GM21367 (cell line): Measurements from ENCODE around the gene KCTD8.

Source experiments
- ATAC-seq: cut with Tn5 transposase; IDR thresholded peaks from one replicate; pipeline ENCODE4 v1.9.1; 2021; ENCODE audit not compliant: unreplicated experiment

KCTD8 gene

DNA sequence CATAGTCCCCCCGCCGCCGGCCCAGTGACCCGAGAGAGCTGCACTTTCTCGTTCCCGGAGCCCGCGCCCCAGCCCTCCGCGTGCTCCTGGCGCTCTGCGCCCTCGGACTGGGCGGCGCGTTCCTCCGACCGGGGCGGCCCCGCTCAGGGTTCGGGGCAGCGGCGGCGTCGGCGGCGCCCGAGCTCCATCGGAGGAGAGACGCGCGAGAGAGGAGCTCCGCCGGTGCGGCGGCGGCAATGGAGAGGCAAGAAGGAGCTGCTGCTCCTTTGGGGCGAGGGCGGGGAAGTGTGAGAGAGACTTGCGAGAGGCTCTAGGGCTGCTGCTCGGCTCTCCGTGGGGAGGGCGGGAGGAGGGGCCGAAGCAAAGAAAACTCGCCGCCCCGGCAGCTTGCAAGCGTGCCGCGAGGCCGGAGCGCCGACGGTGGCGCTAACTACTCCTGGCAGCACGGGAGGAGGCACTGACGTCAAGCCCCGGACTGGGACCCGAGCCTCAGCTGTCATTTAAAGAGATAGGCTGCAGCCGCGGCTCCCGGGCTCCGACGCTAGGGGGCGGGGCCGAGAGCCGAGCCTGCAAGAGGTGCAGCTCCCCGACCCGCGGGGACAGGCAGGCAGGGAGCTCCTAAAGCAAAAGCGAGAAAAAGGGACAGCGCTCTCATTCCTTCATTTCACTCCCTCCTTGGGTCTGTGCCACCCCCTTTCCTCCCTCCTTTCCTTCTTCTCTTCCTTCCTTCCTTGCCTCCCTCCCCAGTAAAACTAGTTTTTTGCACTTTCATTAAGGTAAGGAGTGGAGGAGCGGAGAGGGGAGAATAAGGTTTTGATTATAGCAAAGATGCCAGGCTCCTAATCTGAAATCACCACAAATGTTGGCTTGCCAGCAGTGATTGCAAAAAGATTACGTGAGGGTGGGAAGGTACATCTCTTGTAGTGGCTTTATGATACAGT lies at the start of gene KCTD8:
TSS of gene KCTD8 (minus strand) at position 289 of the 941 bp plus-strand sequence.
- peak; percentile 99 for ATAC-seq

DNA sequence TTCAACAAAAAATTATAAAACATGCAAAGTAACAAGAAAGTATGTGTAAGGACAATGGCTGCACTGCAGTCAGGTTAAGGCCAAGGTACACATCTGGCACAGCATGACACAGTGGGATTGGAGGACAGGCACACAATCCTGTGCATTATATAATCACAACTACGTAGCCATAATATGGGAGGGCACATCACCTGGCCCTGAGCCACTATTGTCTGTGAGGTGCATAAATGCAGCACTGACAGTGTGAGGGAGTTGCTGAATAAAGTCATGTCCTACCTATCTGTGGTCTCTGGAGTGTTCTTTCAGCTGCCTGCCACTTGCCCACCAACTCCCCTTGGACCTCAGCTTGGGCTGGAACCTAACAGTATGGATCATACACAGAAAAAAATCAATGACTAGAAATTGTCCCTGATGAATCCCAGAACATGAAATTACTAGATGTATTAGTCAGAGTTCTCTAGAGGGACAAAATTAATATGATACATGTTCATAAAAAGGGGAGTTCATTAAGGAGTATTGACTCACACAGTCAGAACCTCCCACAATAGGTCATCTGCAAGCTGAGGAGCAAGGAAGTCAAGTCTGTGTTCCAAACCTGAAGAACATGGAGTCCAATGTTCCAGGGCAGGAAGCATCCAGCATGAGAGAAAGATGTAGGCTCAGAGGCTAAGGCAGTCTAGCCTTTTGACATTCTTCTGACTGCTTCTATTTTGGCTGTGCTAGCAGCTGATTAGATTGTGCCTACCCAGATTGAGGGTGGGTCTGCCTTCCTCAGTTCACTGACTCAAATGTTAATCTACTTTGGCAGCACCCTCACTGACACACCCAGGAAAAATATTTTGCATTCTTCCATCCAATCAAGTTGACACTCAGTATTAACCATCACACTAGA lies 46.4 kb upstream of the KCTD8 start:
- ATAC-seq = no peak

DNA sequence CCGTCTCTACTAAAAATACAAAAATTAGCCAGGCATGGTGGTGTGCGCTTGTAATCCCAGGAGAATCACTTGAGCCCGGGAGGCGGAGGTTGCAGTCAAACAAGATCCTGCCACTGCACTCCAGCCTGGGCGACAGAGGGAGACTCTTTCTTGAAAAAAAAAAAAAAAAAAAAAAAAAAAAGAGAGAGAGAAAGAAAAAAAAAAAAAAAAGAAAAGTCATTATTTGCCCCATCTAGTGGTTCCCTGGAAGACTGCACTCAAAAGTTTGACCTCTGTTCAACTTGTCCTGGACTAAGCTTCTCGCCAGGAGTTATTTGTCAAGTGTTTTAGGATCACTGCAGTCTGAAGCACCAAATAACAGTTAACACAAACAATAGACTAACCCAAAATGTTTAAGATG lies 45.3 kb upstream of the KCTD8 start:
- peak; percentile 80 for ATAC-seq

DNA sequence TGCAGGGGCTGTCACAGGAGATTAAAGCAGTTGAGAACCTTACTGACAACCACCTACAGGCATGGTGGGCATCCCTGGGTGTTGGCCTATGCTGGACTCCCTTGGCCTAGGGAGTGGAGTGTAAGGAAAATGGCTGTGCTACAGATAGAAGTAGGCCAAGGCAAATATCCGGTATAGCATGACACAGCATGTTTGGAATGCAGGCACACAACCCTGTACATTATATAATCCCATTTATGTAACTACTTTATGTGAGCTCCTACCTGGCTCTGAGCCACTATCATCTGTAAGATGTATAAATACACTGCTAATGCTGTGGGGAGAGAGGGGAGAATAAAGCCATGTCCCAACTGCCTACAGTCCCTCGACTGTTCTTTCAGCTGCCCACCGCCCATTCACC lies 38.7 kb upstream of the KCTD8 start:
- no peak for ATAC-seq

DNA sequence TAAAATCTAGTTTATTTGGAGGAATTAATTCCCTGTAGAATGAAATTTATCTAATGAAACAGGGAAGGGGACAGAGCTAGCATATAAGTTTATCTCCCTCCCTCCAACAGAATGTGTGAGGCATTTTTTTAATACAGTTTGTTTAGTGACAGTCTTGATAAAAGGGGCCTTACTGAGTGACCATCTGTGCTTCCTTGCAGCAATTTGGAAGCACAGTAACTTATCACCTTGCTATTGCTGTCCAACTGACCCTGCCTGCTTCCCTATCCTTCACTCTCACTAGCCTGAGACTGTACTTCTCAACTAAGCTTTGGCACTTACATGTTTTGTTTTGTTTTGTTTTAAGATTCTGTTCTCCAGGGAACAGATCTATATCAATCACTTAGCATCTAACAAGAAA lies 31.1 kb upstream of the KCTD8 start:
- no peak for ATAC-seq

DNA sequence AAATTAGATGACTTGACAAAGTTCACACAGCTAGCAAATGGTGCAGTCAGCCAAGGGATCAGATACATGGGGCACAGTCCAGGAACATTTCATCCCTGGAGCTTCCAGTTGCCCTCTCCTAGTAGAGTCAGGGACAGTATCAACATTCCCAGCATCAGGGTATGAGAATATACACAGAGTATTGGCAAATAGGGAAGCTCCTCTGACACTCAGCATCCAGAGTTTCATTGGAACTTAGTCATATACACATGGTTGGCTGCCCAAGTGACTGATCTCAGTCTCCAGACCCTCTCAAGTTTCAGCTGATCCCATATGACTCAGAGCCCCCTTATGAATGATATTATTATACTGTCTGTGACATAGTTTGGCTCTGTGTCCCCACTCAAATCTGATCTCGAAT lies 13.7 kb upstream of the KCTD8 start:
- ATAC-seq = no peak

DNA sequence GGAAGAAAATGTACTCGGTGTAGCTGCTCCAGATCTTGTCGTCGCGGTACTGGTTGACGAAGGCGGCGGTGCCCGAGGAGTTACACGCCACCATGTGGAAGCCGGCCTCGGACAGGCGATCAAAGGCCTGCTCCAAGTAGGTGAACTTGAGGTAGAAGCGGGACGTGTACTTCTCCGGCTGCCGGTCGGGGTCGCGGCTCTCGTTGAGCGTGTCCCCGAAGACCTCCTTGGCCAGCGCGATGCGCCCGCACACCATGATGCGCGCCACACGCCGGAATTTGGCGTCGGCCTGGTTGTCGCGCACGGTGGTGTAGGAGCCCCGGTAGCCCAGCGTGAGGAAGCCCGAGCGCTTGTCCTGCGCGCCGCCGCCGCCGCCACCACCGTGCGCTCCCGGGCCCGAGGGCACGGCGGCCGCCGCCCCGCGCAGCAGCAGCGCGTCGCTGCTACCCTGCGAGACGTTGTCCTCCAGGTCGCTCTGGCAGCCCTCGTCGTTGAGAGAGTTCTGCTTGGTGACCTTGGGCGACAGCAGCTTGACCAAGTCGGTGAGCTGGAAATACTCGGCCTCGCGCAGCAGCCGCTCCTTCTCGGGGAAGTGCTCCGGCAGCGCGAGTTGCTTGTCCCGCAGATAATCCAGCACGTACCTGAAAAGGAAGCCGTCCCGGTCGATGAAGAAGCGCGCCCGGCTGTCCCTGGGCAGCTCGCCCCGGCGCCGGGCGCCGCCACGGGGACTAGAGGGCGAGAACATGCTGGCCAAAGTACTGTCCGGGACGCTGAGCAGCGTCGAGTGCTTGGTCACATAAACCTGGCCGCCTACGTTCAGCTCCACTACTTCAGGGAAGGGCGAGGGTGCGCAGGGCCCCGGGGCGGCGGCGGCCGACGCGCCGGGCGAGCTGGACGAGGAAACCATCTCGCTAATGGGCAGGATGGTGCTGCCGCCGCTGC lies 775 bp downstream of the KCTD8 start:
- no peak for ATAC-seq

DNA sequence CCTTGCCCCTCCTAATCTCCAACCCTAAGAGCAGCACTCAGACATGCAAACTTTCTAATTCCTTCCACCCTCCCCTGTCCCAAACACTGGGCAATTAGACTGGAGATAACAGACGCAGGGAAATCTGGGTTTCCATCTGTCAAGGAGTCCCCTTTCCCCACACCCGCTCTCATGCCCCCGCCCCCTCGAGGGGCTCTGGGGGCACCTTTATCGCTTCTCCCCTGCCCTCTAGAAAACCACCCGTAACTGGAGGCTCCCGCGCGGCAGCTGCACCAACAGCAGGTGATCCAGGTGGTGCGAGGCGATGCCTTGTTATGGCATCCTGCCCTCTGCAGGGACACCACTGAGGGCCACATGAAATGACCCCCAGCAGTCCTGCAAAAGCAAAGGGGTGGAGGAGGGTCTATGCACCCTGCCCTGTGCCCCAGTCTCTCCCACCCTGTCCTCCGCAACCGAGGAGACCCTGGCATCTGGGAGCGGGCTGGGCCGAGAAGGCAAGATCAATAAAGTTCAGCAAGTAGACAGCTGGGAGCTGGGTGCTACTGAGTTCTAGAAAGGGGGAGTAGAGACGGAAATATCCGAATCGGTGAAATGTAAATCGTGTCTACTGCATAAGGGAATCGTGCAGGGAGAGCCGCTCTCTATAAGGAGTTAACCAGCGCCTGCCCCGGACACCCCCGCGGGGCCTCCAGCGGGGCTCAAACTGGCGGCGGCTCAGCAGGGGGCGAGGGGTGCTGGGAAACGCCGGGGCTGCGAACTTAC lies 1.6 kb downstream of the KCTD8 start:
- ATAC-seq = no peak

DNA sequence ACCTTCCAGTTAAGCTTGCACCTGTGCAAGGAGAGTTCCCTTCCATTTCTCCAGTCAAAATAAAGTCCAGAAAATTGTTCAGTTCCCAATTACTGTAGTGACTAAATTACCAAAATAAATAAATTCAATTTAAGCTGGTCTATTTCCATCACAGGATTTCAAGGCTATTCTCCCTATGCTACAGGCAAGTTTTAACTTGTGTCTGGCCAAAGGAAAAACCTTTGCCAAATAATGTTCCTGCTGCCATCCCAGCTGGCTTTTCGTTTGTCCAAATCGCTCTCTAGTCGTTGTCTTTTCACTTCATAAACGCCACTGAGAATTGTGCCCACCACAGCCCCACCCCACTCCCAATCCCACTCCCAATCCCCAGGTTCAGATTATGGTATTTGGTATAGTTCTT lies 2.4 kb downstream of the KCTD8 start:
- ATAC-seq = no peak

DNA sequence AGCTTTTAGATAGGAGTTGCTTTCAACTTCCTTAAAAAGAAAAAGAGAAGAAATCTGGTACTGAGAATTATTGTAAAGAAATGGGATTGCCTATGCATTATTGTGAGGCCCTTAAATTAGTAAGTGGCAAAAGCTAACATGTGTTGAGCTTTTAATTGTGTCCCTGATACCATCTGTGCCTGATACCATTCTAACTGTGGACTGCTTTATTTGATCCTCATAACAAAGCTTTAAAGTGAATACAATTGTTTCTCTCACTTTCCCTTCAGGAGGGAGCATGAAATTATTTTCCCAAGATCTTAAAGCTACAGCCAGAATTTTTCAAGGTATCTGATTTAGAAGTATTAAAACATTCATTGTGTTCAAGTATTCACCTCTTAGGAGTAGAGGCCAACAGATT lies 9.9 kb downstream of the KCTD8 start:
- ATAC-seq = no peak

DNA sequence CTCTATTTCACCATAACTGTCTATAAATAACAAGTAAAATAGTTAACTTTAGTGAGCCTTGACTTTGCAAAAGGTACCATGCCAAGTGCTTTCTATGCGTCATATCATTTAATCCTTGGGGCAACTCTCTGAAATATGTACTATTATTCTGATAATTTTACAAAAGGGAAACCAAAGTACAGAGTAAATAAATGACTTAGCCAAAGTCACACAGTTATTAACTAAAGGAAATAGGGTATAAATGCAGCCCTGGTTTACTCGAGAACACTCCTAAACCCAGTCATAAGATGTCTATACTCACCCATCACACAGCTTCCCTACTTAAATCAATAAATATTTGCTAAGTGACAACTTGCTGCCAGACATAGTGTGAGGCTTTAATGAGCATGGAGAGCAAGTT lies 14.4 kb downstream of the KCTD8 start:
- no peak for ATAC-seq

DNA sequence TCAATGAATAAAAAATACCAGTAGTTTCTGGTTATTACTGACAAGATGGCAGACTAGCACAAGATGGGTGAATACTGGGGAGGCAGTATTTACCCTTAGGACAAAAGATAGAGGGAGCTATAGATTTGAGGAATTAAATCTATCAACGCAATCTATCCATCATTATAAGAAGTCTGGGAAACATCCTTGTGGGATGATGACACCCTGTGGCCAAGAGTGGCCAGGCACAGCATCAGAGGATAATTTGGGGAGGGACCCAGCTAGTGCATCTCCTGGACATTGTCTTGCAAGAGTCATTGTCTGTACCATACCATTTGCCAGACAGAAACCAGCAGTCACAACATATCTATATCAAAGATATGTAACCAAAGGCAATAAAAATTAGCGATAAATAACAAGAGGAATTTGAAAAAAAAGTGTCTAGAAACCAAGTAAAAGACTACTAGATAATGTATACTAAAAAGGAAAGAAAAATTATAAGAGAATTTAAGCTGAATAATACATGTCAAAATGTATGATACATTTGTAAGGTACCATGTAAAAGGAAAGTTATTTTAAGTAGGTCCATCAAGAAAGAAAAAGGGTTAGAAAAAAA lies 22.9 kb downstream of the KCTD8 start:
- ATAC-seq = no peak

DNA sequence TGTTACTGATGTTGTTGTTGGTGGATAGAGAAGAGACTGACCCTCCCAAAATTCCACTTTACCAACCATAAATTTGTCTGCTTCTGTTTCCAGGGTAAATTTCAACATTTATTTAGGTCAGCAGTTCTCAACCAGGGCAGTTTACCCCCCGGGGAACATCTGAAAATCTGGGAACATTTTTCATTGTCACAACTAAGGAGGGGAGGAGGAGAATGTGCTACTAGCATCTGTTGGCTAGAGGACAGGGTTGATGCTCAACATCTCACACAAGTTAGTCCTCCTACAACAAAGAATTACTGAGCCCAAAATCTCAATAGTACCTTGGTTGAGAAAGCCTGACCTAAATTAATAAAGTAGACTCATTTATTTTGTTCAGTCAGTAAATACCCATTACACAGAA lies 25.7 kb downstream of the KCTD8 start:
- ATAC-seq = no peak

DNA sequence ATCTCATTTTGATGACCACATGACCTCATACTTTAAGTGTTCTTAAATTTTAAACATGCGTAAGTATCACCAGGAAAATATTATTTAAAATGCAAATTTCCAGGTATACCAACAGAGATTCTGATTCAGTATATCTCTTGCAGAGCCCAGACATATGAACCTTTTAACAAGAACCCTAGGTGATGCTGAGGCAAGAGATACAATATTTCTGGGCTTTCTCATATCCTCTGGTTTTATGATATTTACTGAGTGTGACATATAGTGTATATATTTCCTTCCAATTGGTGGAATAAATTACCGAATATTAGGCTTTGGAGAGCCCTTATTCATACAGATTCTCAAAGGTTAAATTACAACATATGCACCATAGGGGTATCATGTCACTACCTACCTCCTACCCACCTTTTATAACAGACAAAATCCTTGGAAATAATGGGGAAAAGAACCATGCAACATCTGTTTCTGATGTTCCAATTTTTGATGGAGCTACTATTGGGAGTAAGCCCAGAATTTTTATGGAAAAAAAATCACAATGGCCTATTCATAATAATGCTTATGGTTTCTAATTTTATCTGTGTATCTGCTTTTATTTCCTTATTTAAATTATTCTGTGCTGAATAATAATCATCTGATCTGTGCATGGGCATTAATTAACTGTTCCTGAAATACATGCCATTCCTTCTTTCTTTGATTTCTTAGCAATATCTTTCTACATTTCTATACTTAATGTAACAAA lies 27.1 kb downstream of the KCTD8 start:
- ATAC-seq = no peak

DNA sequence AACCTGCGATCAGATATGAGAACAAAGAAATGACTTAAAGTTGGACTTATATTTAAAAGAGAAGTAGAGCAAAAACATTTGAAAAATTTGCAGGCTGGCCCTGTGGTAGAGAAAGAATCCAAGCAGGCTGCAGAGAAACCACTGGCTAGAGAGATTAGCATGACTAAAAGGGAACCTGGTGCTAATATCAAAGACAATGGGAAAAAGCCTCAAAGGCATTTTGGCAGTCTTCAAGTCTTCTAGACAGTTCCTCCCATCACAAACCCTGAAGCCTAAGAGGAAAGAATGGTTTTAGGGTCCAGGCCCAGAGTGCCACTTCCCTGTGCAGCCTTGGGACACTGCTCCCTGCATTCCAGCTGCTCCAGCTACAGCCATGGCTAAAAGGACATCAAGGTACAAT lies 33.4 kb downstream of the KCTD8 start:
- ATAC-seq = no peak

DNA sequence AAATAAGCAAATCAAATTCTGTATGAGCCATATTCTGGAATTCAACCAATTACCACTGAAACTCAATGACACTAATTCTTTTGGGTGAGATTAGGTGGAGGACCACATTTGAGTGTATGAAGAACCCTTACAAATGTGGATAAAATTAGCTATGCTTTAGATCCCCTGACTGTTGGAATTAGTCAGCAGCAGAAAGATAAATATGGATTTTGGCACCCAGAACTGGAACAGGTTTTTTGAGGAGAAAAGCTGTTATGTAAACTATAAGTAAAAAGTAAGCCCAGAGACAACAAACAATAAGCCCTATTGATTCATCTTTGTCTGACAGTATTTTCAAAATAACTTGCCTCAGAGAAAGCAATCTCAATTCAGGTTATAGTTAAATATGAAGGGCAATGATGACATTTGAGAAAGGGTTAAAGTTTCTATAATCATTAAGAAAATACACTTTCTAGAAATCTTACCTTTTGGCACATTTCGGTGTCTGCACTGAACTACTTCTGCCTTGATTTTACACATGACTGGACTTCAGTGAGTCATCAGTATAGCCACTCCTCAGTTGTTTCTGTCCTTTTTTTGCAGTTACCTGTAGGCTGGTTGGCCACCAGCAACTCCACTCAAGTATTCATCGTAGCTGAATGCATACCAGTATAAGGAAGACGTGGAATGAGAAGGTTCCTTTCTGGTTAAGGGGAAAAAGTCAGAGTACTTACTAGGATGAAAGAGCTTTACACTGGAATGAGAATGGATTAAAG lies 80.0 kb downstream of the KCTD8 start:
- no peak for ATAC-seq

DNA sequence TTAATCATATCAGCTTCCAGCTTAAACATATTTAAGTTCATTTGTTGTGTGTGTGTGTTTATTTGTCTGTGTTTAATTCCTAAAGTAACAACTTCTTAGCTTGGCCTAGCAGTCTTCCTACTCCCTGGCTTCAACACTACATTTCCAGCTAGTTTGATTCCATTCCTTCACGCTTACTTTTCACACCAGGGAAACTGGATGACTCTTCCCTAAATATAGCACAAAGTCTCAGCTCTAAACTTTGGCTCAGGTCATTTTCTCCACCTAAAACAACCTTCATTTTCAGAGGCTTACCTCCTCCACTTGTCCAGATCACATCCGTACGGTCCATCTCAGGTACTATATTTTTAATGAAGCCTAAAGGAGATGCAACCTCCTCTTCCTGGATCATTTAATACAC lies 94.4 kb downstream of the KCTD8 start:
- no peak for ATAC-seq

DNA sequence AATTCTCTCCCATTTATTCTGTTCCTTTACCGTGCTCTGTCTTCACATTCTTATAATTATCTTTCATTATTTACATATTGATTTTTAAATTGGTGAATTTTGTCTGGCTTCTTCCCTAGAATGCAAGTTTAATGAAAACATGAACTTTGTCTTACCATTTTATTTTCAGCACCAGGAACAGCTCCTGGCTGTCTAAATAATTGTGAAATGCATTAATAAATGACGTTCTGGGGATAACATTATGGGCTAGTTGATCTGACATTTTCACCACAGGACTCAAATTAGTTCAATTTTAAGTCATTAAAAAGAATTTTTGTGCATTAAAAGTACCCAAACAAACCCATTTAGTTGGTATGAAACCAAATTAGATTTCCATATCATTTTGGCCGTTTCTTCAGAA lies 97.5 kb downstream of the KCTD8 start:
- no peak for ATAC-seq
